Urinary bladder (tissue), 4 donors: Measurements from ENCODE around the gene CDC37. TPM values are rescaled to one million over a fixed set of nuclear protein-coding genes. Genes with fewer than 3 reads are reported as not detected.
"Not testable (repeated sequence)": the region's sequence is repeated elsewhere in the genome, so short reads cannot be mapped to it uniquely, and the experiment has no call there.

Experiments used
- DNase-seq: peaks from one replicate; pipeline ENCODE4 v3.0.0-alpha.2; 2015; ENCODE audit errors: extremely low spot score
- H3K27ac ChIP-seq: one replicate; pipeline ENCODE4 v1.5.1; 2013; ENCODE audit warnings: low read depth, mild to moderate bottlenecking, moderate library complexity
- H3K36me3 ChIP-seq: one replicate; pipeline ENCODE4 v1.6.1; 2013; ENCODE audit warnings: mild to moderate bottlenecking, moderate library complexity; ENCODE audit not compliant: insufficient read depth
- H3K4me1 ChIP-seq: one replicate; pipeline ENCODE4 v1.6.1; 2013; ENCODE audit warnings: mild to moderate bottlenecking, moderate library complexity; ENCODE audit not compliant: insufficient read depth
- H3K4me3 ChIP-seq: one replicate; pipeline ENCODE4 v1.5.1; 2013; ENCODE audit warnings: low read depth, low read length
- WGBS: extraction: QIAGEN DNeasy Blood & Tissue Kit; methylation state at CpG from one replicate; pipeline ENCODE4 v1.1.7; 2013; 5-methylcytosine and 5-hydroxymethylcytosine counted together
- polyA plus RNA-seq: library from polyadenylated mRNA; stranded (reverse); fragments of 200-250 nt; gene quantifications from one replicate; pipeline ENCODE4 v1.2.3, GENCODE V29; 2013
- total RNA-seq: library from RNA; depleted of rRNA; stranded (reverse); fragments of >200 nt; gene quantifications from one replicate; pipeline ENCODE4 v1.2.3, GENCODE V29; 2014
- donor health status: healthy with polysubstance abuse.
- donor health status: healthy.

CDC37 gene
- total and polyA plus RNA-seq, 2 donors: 59.5 to 203 TPM

- no peak for DNase-seq
- Histone ChIP-seq H3K4me3 (no peak overlapping the region), H3K27ac (no peak overlapping the region), H3K36me3 (no peaks in the 10 kb centered on the region), H3K4me1 (no peaks in the 10 kb centered on the region)
- WGBS: 91% methylated on average over 5 of the region's 5 CpGs
Observed at GRCh38 chr19:10374931-10375330, 28.4 kb downstream of the CDC37 start.

DNA sequence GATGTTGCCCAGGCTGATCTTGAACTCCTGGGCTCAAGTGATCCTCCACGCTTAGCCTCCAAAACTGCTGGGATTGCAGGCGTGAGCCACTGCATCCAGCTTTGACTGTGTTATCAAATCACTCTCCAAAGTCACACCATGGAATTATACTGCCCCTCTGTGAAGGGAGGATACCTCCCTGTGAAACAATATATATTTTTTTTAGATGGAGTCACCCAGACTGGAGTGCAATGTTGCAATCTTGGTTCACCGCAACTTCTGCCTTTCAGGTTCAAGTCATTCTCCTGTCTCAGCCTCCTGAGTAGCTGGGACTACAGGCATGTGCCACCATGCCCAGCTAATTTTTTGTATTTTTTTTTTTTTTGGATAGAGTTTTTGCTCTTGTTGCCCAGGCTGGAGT is 30.7 kb downstream of the CDC37 start:
- 94% methylated on average over 3 of the region's 3 CpGs for WGBS
- no peaks in the 10 kb centered on the region for H3K36me3 ChIP-seq

GRCh38 chr19:10368101-10368803 is 35.1 kb downstream of the CDC37 start:
- no peak for DNase-seq
- H3K27ac ChIP-seq: no peak overlapping the region
- peaks cover 2% of the 10 kb centered on the region for H3K36me3 ChIP-seq
- WGBS: 94% methylated on average over 15 of the region's 15 CpGs
- no peaks in the 10 kb centered on the region for H3K4me1 ChIP-seq
- H3K4me3 ChIP-seq: no peak overlapping the region

More for the DNA sequence above, 30.7 kb downstream of the CDC37 start:
- no peak for DNase-seq
- Histone ChIP-seq H3K4me1 (no peaks in the 10 kb centered on the region), H3K27ac (no peak overlapping the region), H3K4me3 (no peak overlapping the region)

DNA sequence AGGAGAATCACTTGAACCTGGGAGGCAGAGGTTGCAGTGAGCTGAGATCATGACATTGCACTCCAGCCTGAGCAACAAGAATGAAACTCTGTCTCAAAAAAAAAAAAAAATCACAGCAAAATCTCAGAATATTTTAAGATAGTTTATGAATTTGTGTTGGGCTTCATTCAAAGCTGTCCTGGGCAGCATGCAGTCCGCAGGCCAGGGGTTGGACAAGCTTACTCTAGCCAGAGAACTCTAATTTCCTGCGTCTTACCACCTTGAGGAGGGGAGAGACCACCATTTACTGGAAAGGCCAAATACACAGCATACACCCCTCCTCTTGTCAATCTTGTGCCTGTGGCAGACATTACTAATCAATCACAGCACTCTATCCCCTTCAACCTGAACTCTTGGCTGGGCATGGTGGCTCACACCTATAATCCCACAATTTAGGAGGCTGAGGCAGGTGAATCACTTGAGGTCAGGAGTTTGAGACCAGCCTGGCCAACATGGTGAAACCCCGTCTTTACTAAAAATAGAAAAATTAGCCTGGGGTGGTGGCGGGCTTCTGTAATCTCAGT is 36.3 kb downstream of the CDC37 start:
- H3K4me1 ChIP-seq, H3K36me3 ChIP-seq, H3K4me3 ChIP-seq, H3K27ac ChIP-seq, DNase-seq: not testable (repeated sequence)
- WGBS: 96% methylated on average over 4 of the region's 4 CpGs

DNA sequence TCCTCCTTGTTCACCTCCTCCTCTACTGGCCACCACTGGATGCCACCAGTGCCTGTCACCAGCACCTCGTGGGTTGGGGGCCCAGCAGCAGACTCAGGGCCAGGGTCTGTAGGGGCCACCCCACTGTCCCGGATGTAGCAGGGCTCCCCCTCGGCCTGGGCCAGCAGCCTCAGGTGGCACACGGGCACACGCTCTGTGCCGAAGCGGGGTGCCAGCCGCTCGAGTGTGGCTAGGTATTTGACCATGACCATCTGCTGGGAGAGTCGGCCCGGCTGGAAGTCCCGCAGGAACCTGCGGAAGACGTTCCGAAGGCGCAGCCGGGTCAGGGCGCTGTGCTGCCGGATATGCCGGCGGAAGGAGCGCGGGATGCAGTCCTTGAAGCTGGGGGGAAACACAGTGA is 37.8 kb downstream of the CDC37 start:
- Histone ChIP-seq H3K4me1 (no peaks in the 10 kb centered on the region), H3K27ac (no peak overlapping the region), H3K36me3 (peaks cover 2% of the 10 kb centered on the region), H3K4me3 (no peak overlapping the region)
- WGBS: 96% methylated on average over 23 of the region's 23 CpGs
- DNase-seq: no peak

- Histone ChIP-seq H3K4me3 (no peak overlapping the region), H3K4me1 (no peaks in the 10 kb centered on the region), H3K27ac (no peak overlapping the region), H3K36me3 (peaks cover 2% of the 10 kb centered on the region)
- no peak for DNase-seq
- whole genome bisulfite sequencing: 84% methylated on average over 19 of the region's 19 CpGs
Observed at GRCh38 chr19:10364644-10365043, 38.7 kb downstream of the CDC37 start.

DNA sequence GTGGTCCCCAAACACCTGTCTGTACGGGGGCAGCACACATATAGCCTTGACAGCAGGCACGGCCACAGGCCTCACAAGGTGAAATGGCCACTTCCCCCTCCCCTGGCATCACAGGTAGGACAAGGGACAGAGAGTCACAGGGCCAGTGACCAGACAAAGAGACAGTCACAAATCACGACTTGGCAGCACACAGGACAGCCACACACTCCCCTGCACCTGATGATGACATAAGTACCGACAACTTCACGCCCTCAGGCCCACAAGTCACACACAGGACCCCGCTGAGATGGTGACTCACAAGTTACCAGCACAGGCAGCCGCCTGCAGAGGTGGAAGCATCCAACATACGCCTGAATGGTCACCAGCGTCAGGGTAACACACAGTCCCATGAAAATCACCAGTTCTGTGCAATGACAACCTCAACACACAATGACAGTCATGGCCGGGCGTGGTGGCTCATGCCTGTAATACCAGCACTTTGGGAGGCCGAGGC is 39.5 kb downstream of the CDC37 start:
- Histone ChIP-seq H3K4me1 (no peaks in the 10 kb centered on the region), H3K4me3 (no peak overlapping the region), H3K27ac (no peak overlapping the region), H3K36me3 (peaks cover 2% of the 10 kb centered on the region)
- 92% methylated on average over 12 of the region's 12 CpGs for WGBS
- no peak for DNase-seq

GRCh38 chr19:10362259-10362658 is 41.1 kb downstream of the CDC37 start:
- Histone ChIP-seq H3K36me3 (peaks cover 2% of the 10 kb centered on the region), H3K4me1 (no peaks in the 10 kb centered on the region), H3K4me3 (no peak overlapping the region), H3K27ac (no peak overlapping the region)
- 93% methylated on average over 18 of the region's 18 CpGs for WGBS
- DNase-seq: no peak

DNA sequence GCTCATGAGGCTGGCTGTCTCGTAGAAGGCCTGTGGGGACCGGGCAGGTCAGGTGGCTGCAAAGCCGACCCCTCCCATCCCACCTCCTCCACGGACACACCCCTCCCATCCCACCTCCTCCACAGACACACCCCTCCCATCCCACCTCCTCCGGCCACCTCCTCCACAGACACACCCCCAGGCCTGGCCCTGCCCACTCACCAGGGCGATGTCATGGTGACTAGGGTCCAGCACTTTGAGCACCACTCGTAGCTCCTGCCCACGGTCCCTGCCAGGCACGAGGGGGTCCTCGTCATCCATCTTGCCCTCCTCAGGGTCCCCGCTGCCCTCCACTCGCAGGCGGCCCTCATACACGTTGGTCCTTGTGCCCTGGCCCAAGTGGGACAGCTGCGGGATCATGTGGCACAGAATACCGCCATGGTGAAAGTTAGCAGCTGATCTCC is 41.8 kb downstream of the CDC37 start:
- Histone ChIP-seq H3K4me3 (no peak overlapping the region), H3K4me1 (no peaks in the 10 kb centered on the region), H3K27ac (no peak overlapping the region), H3K36me3 (no peaks in the 10 kb centered on the region)
- DNase-seq: no peak
- WGBS: 84% methylated on average over 16 of the region's 16 CpGs

DNA sequence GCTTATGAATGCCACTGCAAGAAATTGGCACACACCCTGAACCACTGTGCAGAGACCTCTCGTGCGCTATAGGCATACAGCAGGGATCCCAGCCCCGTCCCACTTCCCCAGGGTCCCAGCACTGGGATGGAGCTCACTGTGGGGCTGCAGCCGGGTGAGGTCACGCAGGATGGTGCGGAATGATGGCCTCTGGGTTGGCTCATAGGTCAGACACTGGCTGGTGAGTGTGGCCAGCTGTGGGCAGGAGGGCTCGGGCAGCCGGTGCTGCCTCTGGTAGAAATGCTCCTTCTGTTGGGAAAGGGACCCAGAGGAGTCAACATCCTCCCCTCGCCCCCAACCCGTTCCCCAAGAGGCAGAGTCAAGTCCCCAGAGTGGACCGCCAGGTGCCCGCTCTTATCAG is 46.9 kb downstream of the CDC37 start:
- WGBS: 95% methylated on average over 12 of the region's 12 CpGs
- Histone ChIP-seq H3K4me3 (no peak overlapping the region), H3K36me3 (no peaks in the 10 kb centered on the region)

DNA sequence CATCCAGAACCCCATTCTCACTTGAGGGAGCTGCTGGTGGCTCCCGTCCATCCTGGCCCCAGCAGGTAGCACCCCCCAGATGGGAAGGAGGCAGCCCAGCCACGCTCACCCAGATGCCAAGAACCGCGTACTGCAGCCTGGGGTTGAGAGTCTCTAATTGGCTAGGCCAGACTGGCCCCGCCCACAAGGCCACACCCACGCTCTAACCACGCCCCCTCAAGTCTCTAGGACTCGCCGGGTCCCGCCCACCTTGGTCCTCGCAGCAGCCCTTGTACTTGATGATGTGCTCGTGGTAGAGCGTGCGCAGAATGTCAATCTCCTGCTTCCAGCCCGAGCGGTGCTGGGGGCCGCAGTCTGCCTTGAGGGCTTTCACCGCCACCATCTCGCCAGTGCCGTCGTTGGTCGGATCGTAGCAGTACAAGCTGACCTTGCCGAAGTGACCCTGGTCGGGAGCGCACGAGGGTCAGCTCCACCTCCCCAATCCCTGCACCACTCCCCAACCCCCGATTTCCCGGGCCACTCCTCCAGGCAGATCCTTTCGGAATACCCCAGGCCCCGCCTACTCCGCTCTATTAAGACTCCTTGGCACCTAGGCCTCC is 49.5 kb downstream of the CDC37 start:
- no peak for DNase-seq
- WGBS: 78% methylated on average over 32 of the region's 32 CpGs
- no peak overlapping the region for H3K4me3 ChIP-seq
- H3K36me3 ChIP-seq: no peaks in the 10 kb centered on the region
- H3K4me1 ChIP-seq: no peaks in the 10 kb centered on the region
- no peak overlapping the region for H3K27ac ChIP-seq

More for the DNA sequence above, 46.9 kb downstream of the CDC37 start:
- Histone ChIP-seq H3K4me1 (no peaks in the 10 kb centered on the region), H3K27ac (no peak overlapping the region)
- DNase-seq: no peak

DNA sequence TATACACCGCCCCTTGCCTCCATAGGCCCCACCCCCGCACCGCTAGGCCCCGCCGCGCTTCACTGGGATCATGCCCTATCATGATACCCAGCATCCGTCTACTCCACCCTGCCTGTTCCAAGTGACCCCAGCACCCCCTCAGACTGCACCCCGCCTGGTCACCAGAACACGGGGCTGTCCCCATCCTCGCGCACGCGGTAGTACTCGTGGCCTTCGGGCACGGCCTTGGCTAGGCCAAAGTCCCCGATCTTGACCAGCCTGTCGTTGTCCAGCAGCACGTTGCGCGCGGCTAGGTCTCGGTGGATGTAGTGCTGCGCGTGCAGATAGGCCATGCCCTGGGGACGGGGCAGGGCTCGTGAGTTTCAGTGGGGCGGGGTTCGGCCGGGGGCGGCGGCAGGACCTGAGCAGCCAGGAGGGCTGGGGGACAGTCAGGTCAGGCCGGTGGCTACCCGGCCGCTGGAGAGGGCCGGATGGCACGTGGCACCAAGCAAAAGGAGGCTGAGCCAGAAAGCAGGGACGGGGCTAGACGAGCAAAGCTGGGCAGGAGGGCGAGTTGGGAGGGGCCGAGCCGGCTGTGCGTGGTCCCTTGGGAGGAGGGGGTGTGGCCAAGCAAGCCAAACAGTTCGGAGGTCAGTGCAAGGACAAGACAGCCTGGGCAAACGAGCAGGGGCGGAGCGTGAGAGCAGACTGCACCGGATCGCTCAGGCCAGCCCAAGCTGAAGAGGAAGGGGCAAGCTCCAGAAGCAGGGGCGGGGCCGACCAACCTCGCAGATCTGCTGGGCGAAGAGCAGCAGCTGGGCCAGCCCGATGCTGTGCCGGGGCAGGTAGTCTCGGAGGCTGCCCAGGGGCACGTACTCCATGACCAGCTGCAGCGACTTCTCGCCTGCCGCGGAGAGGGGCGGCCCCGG is 50.3 kb downstream of the CDC37 start:
- H3K36me3 ChIP-seq: no peaks in the 10 kb centered on the region
- WGBS: 67% methylated on average over 63 of the region's 63 CpGs
- no peaks in the 10 kb centered on the region for H3K4me1 ChIP-seq
- H3K4me3 ChIP-seq: no peak overlapping the region
- no peak for DNase-seq
- H3K27ac ChIP-seq: no peak overlapping the region

- no peak for DNase-seq
- Histone ChIP-seq H3K27ac (no peak overlapping the region), H3K36me3 (no peaks in the 10 kb centered on the region), H3K4me1 (no peaks in the 10 kb centered on the region), H3K4me3 (no peak overlapping the region)
- WGBS: 77% methylated on average over 10 of the region's 10 CpGs
Observed at GRCh38 chr19:10346509-10346908, 56.8 kb downstream of the CDC37 start.
